Measurements from ENCODE around the gene EPHA10.

- peak; percentile 94 for TF ChIP-seq TEAD4 (CRISPR knock-in tag; IDR thresholded peaks at IDR 0.05)
- TF ChIP-seq, protein P1, sequence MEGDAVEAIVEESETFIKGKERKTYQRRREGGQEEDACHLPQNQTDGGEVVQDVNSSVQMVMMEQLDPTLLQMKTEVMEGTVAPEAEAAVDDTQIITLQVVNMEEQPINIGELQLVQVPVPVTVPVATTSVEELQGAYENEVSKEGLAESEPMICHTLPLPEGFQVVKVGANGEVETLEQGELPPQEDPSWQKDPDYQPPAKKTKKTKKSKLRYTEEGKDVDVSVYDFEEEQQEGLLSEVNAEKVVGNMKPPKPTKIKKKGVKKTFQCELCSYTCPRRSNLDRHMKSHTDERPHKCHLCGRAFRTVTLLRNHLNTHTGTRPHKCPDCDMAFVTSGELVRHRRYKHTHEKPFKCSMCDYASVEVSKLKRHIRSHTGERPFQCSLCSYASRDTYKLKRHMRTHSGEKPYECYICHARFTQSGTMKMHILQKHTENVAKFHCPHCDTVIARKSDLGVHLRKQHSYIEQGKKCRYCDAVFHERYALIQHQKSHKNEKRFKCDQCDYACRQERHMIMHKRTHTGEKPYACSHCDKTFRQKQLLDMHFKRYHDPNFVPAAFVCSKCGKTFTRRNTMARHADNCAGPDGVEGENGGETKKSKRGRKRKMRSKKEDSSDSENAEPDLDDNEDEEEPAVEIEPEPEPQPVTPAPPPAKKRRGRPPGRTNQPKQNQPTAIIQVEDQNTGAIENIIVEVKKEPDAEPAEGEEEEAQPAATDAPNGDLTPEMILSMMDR (IDR thresholded peaks at IDR 0.05): no peak
These were observed 30.6 kb upstream of the EPHA10 start for GRCh38 chr1:37795340-37796125.

All from WTC11 (cell line).